ENCODE measurements around the gene FAU.
"Not testable (repeated sequence)": the region's sequence is repeated elsewhere in the genome, so short reads cannot be mapped to it uniquely, and the experiment has no call there.

The FAU gene

GRCh38 chr11:65119670-65119995, 2.3 kb downstream of the FAU start:
- DNase-seq = no peak

GRCh38 chr11:65118891-65119669, 2.9 kb downstream of the FAU start:
- not testable (repeated sequence) for DNase-seq

- no peak for DNase-seq
Measured at GRCh38 chr11:65118097-65118837, 3.7 kb downstream of the FAU start.

GRCh38 chr11:65117206-65118096, 4.5 kb downstream of the FAU start, which contains the start of gene ZNHIT2:
Gene ZNHIT2 (minus strand): TSS chr11:65117701. CDS start chr11:65117653, 48 bp downstream.
- DNase-seq = peak; percentile 100

- peak; percentile 65 for DNase-seq
Measured at GRCh38 chr11:65116370-65117205, 5.3 kb downstream of the FAU start.

GRCh38 chr11:65115361-65116082, 6.4 kb downstream of the FAU start:
- no peak for DNase-seq

GRCh38 chr11:65114538-65115171, 7.3 kb downstream of the FAU start:
- no peak for DNase-seq

- no peak for DNase-seq
Measured at GRCh38 chr11:65113839-65114238, 8.1 kb downstream of the FAU start.

GRCh38 chr11:65113361-65113756, 8.6 kb downstream of the FAU start:
- no peak for DNase-seq

- DNase-seq = peak; percentile 87
Measured at GRCh38 chr11:65112546-65113360, 9.2 kb downstream of the FAU start.

GRCh38 chr11:65111744-65112545, 10.0 kb downstream of the FAU start, which contains the start of gene TM7SF2:
Gene TM7SF2 (plus strand): TSS chr11:65111872. CDS start chr11:65112016, 144 bp downstream.
- DNase-seq = peak; percentile 99

GRCh38 chr11:65111159-65111743, 10.7 kb downstream of the FAU start:
- DNase-seq = no peak

- DNase-seq = peak; percentile 94
Measured at GRCh38 chr11:65110354-65110861, 11.5 kb downstream of the FAU start.

GRCh38 chr11:65109231-65110198, 12.4 kb downstream of the FAU start:
- DNase-seq = no peak

- DNase-seq = no peak
Measured at GRCh38 chr11:65108469-65109123, 13.3 kb downstream of the FAU start.

GRCh38 chr11:65107751-65108468, 14.0 kb downstream of the FAU start:
- no peak for DNase-seq
